Activated naive CD8-positive, alpha-beta T cell treated with anti-CD3 and anti-CD28 coated beads for 36 hours (primary cell): Measurements from ENCODE around the gene MYLK. TPM values are rescaled to one million over a fixed set of nuclear protein-coding genes. Genes with fewer than 3 reads are reported as not detected.
A peak's percentile ranks its signal among the peaks of the same experiment; 100 is the strongest.

Experiments used
- DNase-seq: peaks from one replicate; pipeline ENCODE4 v3.0.0; 2021
- H3K27ac Mint-ChIP-seq: one replicate; pipeline ENCODE4 v1.8.0; 2022; ENCODE audit warnings: mild to moderate bottlenecking, moderate library complexity, mixed read lengths
- H3K27me3 Mint-ChIP-seq: one replicate; pipeline ENCODE4 v1.8.0; 2022; ENCODE audit warnings: mild to moderate bottlenecking, mixed read lengths
- H3K36me3 Mint-ChIP-seq: one replicate; pipeline ENCODE4 v1.8.0; 2021; ENCODE audit warnings: mild to moderate bottlenecking, mixed read lengths
- H3K4me1 Mint-ChIP-seq: one replicate; pipeline ENCODE4 v1.8.0; 2021; ENCODE audit warnings: mixed read lengths
- H3K4me3 Mint-ChIP-seq: one replicate; pipeline ENCODE4 v1.8.0; 2022; ENCODE audit warnings: mild to moderate bottlenecking, moderate library complexity, mixed read lengths
- H3K9me3 Mint-ChIP-seq: one replicate; pipeline ENCODE4 v1.8.0; 2022; ENCODE audit warnings: mixed read lengths
- total RNA-seq, 2 experiments: library from RNA; stranded (reverse); gene quantifications; one replicate each; pipeline ENCODE4 v1.2.3, GENCODE V29; 2021

The MYLK gene
- total RNA-seq, 2 experiments from 2014 or later = not detected

- H3K27ac Mint-ChIP-seq = peak within 1 kb of the TSS; percentile 82
- no peaks in the 10 kb centered on the region for H3K27me3 Mint-ChIP-seq
- peak; percentile 96 for DNase-seq
- peaks cover 23% of the 10 kb centered on the region for H3K4me1 Mint-ChIP-seq
- H3K4me3 Mint-ChIP-seq = no peak within 1 kb of the TSS
- H3K36me3 Mint-ChIP-seq = peaks cover 41% of the 10 kb centered on the region
- peaks cover 6% of the 10 kb centered on the region for H3K9me3 Mint-ChIP-seq
Observed at GRCh38 chr3:123584988-123585937, 298.9 kb downstream of the MYLK start, which contains the start of gene HACD2. Gene HACD2, minus strand, starts transcription at chr3:123585053. Its CDS starts 26 bp downstream, at chr3:123585027.

- H3K4me3 Mint-ChIP-seq = no peak overlapping the region
- H3K4me1 Mint-ChIP-seq = peaks cover 23% of the 10 kb centered on the region
- no peaks in the 10 kb centered on the region for H3K27me3 Mint-ChIP-seq
- no peaks in the 10 kb centered on the region for H3K9me3 Mint-ChIP-seq
- peak overlapping the region; percentile 82 for H3K27ac Mint-ChIP-seq
- no peak for DNase-seq
- H3K36me3 Mint-ChIP-seq = peaks cover 41% of the 10 kb centered on the region
Observed at GRCh38 chr3:123584284-123584987, 299.7 kb downstream of the MYLK start.

- Mint-ChIP-seq H3K27me3 (no peaks in the 10 kb centered on the region), H3K9me3 (no peaks in the 10 kb centered on the region), H3K36me3 (peaks cover 37% of the 10 kb centered on the region), H3K4me1 (peaks cover 23% of the 10 kb centered on the region), H3K27ac (no peak overlapping the region), H3K4me3 (no peak overlapping the region)
- no peak for DNase-seq
Observed at GRCh38 chr3:123583561-123583960, 300.6 kb downstream of the MYLK start.

- Mint-ChIP-seq H3K4me3 (no peak overlapping the region), H3K36me3 (peaks cover 31% of the 10 kb centered on the region), H3K4me1 (peaks cover 24% of the 10 kb centered on the region), H3K9me3 (no peaks in the 10 kb centered on the region), H3K27ac (no peak overlapping the region), H3K27me3 (no peaks in the 10 kb centered on the region)
- no peak for DNase-seq
Observed at GRCh38 chr3:123582315-123582714, 301.8 kb downstream of the MYLK start.

GRCh38 chr3:123576122-123576521 lies 308.0 kb downstream of the MYLK start:
- Mint-ChIP-seq H3K27ac (peak overlapping the region; percentile 55), H3K4me1 (peaks cover 37% of the 10 kb centered on the region), H3K4me3 (no peak overlapping the region), H3K9me3 (no peaks in the 10 kb centered on the region), H3K36me3 (peaks cover 25% of the 10 kb centered on the region), H3K27me3 (no peaks in the 10 kb centered on the region)
- peak; percentile 25 for DNase-seq

GRCh38 chr3:123571973-123572365 lies 312.2 kb downstream of the MYLK start:
- Mint-ChIP-seq H3K9me3 (no peaks in the 10 kb centered on the region), H3K27ac (no peak overlapping the region), H3K4me3 (no peak overlapping the region), H3K4me1 (peaks cover 44% of the 10 kb centered on the region), H3K27me3 (no peaks in the 10 kb centered on the region), H3K36me3 (peaks cover 7% of the 10 kb centered on the region)
- DNase-seq = no peak

GRCh38 chr3:123571264-123571972 lies 312.7 kb downstream of the MYLK start:
- DNase-seq = no peak
- H3K27ac Mint-ChIP-seq = no peak overlapping the region

GRCh38 chr3:123568875-123569274 lies 315.3 kb downstream of the MYLK start:
- DNase-seq = no peak
- no peaks in the 10 kb centered on the region for H3K27me3 Mint-ChIP-seq
- H3K4me3 Mint-ChIP-seq = no peak overlapping the region
- peaks cover 30% of the 10 kb centered on the region for H3K4me1 Mint-ChIP-seq
- H3K27ac Mint-ChIP-seq = no peak overlapping the region
- no peaks in the 10 kb centered on the region for H3K9me3 Mint-ChIP-seq
- H3K36me3 Mint-ChIP-seq = peaks cover 3% of the 10 kb centered on the region

More at GRCh38 chr3:123571264-123571972, 312.7 kb downstream of the MYLK start:
- H3K36me3 Mint-ChIP-seq = peaks cover 3% of the 10 kb centered on the region
- no peak overlapping the region for H3K4me3 Mint-ChIP-seq
- H3K4me1 Mint-ChIP-seq = peaks cover 38% of the 10 kb centered on the region
- H3K27me3 Mint-ChIP-seq = no peaks in the 10 kb centered on the region
- H3K9me3 Mint-ChIP-seq = no peaks in the 10 kb centered on the region

GRCh38 chr3:123568034-123568433 lies 316.1 kb downstream of the MYLK start:
- DNase-seq = no peak

GRCh38 chr3:123564056-123564455 lies 320.1 kb downstream of the MYLK start:
- H3K9me3 Mint-ChIP-seq = no peaks in the 10 kb centered on the region
- no peak overlapping the region for H3K4me3 Mint-ChIP-seq
- H3K27ac Mint-ChIP-seq = no peak overlapping the region
- DNase-seq = no peak
- peaks cover 20% of the 10 kb centered on the region for H3K4me1 Mint-ChIP-seq
- no peaks in the 10 kb centered on the region for H3K27me3 Mint-ChIP-seq
- H3K36me3 Mint-ChIP-seq = peaks cover 3% of the 10 kb centered on the region

More at GRCh38 chr3:123568034-123568433, 316.1 kb downstream of the MYLK start:
- Mint-ChIP-seq H3K27ac (no peak overlapping the region), H3K9me3 (no peaks in the 10 kb centered on the region), H3K36me3 (peaks cover 3% of the 10 kb centered on the region), H3K27me3 (no peaks in the 10 kb centered on the region), H3K4me3 (no peak overlapping the region), H3K4me1 (peaks cover 28% of the 10 kb centered on the region)

- H3K9me3 Mint-ChIP-seq = no peaks in the 10 kb centered on the region
- H3K27ac Mint-ChIP-seq = no peak overlapping the region
- H3K4me1 Mint-ChIP-seq = peaks cover 16% of the 10 kb centered on the region
- H3K27me3 Mint-ChIP-seq = no peaks in the 10 kb centered on the region
- DNase-seq = no peak
- peaks cover 3% of the 10 kb centered on the region for H3K36me3 Mint-ChIP-seq
- H3K4me3 Mint-ChIP-seq = no peak overlapping the region
Observed at GRCh38 chr3:123562547-123562946, 321.6 kb downstream of the MYLK start.

- no peaks in the 10 kb centered on the region for H3K9me3 Mint-ChIP-seq
- DNase-seq = no peak
- peaks cover 11% of the 10 kb centered on the region for H3K4me1 Mint-ChIP-seq
- no peak overlapping the region for H3K4me3 Mint-ChIP-seq
- H3K27me3 Mint-ChIP-seq = no peaks in the 10 kb centered on the region
- no peak overlapping the region for H3K27ac Mint-ChIP-seq
- H3K36me3 Mint-ChIP-seq = peaks cover 6% of the 10 kb centered on the region
Observed at GRCh38 chr3:123561188-123561587, 322.9 kb downstream of the MYLK start.
